BE2C (cell line): ENCODE data around the gene GNAZ. TPM values are rescaled to one million over a fixed set of nuclear protein-coding genes. Genes with fewer than 3 reads are reported as not detected.
"Not testable (repeated sequence)": the region's sequence is repeated elsewhere in the genome, so short reads cannot be mapped to it uniquely, and the experiment has no call there.

Experiments
- DNase-seq: peaks from one replicate; pipeline ENCODE4 v3.0.0-alpha.2; 2020
- H3K27me3 ChIP-seq: fragments of 250-450 bp; sonication (Bioruptor Pico); 2 replicates; pipeline ENCODE4 v1.5.1; 2020; ENCODE audit warnings: mild to moderate bottlenecking
- H3K36me3 ChIP-seq: fragments of 250-450 bp; sonication (Bioruptor Pico); 2 replicates; pipeline ENCODE4 v1.5.1; 2020; ENCODE audit warnings: mild to moderate bottlenecking
- H3K4me1 ChIP-seq: fragments of 250-450 bp; sonication (Bioruptor Pico); 2 replicates; pipeline ENCODE4 v1.5.1; 2020
- H3K4me3 ChIP-seq: 2 replicates; pipeline ENCODE4 v1.5.1; 2011; ENCODE audit warnings: low read depth, low read length
- H3K9me3 ChIP-seq: fragments of 250-450 bp; sonication (Bioruptor Pico); 2 replicates; pipeline ENCODE4 v1.5.1; 2020
- polyA plus RNA-seq: library from polyadenylated mRNA; unstranded; fragments of >200 nt; gene quantifications from one replicate; pipeline ENCODE4 v1.2.1, GENCODE V29; 2012; ENCODE audit warnings: low read depth, missing spikeins; ENCODE audit not compliant: insufficient read length, insufficient read depth
- TF ChIP-seq, protein P1 (sequence below): IDR thresholded peaks from 2 replicates; pipeline ENCODE4 v1.5.1; 2012; ENCODE audit warnings: mild to moderate bottlenecking, low read depth, low read length

The GNAZ gene
- 23.0 TPM for polyA plus RNA-seq

DNA sequence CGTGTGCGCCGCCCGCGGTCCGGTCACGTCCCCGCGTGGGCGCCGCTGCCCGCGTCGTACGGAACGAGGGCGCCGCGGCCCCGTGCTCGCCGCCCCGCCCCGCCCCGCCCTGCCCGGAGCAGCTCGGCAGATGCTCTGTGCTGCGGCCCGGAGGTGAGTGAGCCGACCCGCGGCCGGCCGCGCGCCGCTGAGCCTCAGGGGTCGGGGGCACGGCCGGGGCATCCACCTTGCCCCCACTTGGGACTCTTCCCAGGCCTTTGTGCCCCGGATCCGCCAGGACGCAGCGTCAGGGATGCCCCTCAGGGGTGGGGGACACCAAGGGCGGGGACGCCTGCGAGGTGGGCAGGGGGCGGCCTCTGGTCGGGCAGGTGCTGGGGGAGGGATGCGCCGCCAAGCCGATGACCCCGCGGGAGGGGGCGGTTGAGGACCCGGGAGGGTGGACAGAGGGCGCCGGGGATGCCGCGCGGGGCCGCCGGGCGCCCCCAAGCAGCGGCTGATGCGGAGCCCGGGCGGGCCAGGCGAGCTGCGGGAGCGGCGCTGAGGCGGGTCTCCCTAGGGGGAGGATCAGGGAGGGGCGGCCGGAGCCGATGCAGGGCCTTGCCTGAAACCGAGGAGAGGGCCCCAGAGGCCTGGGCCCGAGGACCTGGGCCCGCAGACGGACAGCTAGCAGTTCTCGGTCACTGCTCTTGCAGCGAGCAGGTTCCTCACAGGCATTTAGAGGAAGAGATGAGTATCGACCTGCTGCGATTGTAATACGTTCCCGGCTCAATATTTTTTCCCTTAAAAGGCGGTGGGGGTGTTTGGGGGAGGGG is at the start of gene GNAZ:
Gene GNAZ, plus strand, starts transcription at position 102 of the 812 bp plus-strand sequence. CDS start 25,177 bp downstream, outside the sequence.
- Histone ChIP-seq H3K4me1 (no peaks in the 10 kb centered on the region), H3K36me3 (no peaks in the 10 kb centered on the region), H3K27me3 (no peaks in the 10 kb centered on the region), H3K9me3 (no peaks in the 10 kb centered on the region), H3K4me3 (peak within 1 kb of the TSS; percentile 88)
- TF ChIP-seq, protein P1, sequence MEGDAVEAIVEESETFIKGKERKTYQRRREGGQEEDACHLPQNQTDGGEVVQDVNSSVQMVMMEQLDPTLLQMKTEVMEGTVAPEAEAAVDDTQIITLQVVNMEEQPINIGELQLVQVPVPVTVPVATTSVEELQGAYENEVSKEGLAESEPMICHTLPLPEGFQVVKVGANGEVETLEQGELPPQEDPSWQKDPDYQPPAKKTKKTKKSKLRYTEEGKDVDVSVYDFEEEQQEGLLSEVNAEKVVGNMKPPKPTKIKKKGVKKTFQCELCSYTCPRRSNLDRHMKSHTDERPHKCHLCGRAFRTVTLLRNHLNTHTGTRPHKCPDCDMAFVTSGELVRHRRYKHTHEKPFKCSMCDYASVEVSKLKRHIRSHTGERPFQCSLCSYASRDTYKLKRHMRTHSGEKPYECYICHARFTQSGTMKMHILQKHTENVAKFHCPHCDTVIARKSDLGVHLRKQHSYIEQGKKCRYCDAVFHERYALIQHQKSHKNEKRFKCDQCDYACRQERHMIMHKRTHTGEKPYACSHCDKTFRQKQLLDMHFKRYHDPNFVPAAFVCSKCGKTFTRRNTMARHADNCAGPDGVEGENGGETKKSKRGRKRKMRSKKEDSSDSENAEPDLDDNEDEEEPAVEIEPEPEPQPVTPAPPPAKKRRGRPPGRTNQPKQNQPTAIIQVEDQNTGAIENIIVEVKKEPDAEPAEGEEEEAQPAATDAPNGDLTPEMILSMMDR, result no peak
- peak; percentile 60 for DNase-seq

DNA sequence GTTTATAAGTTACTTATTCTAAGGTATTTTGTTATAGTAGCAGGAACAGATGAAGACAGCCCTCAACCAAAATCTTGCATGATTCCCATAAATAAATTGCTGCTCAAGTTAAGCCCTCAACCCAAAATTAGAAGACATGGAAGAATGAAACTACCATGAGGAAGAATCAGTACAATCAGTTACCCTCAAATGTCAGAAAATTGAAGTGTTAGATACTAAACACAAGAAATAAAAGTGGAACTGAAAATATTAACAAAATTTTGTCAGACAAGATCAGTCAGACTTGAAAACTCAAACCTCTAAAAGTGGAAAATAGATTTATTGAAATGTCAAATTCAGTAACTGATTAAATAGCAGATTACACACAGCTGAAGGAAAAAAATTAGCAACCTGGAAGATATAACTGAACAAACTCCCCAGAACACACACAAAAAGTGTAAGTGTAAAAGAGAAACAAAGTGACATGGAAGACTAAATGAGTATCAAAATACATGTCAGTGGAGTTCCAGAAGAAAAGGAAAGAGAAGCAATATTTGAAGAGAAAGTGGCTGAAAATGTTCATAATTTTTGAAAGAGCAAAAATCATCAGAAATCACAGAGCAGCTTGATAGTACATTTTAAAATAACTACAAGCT is 49.5 kb upstream of the GNAZ start:
- H3K4me1 ChIP-seq, result no peaks in the 10 kb centered on the region
- H3K27me3 ChIP-seq, result peaks cover 4% of the 10 kb centered on the region; the same call in 1 of the 2 replicates
- no peak overlapping the region for H3K4me3 ChIP-seq
- DNase-seq, result no peak
- no peaks in the 10 kb centered on the region for H3K36me3 ChIP-seq
- H3K9me3 ChIP-seq, result peaks cover 3% of the 10 kb centered on the region; the same call in 1 of the 2 replicates
- TF ChIP-seq, protein P1, result no peak

DNA sequence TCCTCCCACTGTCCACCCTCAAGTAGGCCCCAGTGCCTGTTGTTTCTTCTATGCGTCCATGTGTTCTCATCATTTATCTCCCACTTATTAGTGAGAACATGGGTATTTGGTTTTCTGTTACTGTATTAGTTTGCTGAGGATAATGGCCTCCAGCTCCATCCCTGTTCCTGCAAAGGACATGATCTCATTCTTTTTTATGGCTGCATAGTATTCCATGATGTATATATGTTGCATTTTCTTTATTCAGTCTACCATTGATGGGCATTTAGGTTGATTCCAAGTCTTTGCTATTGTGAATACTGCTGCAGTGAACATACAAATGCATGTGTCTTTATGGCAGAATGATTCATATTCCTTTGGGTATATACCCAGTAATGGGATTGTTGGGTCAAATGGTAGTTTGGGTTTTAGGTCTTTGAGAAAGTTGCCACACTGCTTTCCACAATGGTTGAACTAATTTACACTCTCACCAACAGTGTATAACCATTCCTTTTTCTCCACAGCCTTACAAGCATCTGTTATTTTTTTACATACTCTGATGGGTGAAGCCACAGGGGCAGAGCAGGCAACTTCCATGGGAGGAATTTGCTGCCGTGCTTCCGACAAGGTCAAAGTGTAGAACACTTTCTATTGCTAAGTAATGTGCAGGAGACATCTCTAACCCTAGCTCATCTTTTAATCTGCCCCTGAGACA is 48.5 kb upstream of the GNAZ start:
- H3K27me3 ChIP-seq, H3K4me1 ChIP-seq, H3K36me3 ChIP-seq, H3K9me3 ChIP-seq, DNase-seq, H3K4me3 ChIP-seq: not testable (repeated sequence)

- Histone ChIP-seq H3K9me3 (0 out of 2 replicates have a peak, but pooled peaks cover 3% of the 10 kb centered on the region), H3K36me3 (no peaks in the 10 kb centered on the region), H3K4me1 (no peaks in the 10 kb centered on the region), H3K4me3 (no peak overlapping the region), H3K27me3 (peaks cover 4% of the 10 kb centered on the region; the same call in 1 of the 2 replicates)
- DNase-seq, result no peak
- TF ChIP-seq, protein P1, result no peak
These were observed 47.0 kb upstream of the GNAZ start for GRCh38 chr22:23023294-23023693.

- Histone ChIP-seq H3K27me3 (no peaks in the 10 kb centered on the region), H3K36me3 (no peaks in the 10 kb centered on the region), H3K9me3 (peaks cover under 1% of the 10 kb centered on the region; the same call in 1 of the 2 replicates), H3K4me3 (no peak overlapping the region), H3K4me1 (no peaks in the 10 kb centered on the region)
- TF ChIP-seq, protein P1, result no peak
- DNase-seq, result no peak
These were observed 43.5 kb upstream of the GNAZ start for GRCh38 chr22:23026777-23027176.

DNA sequence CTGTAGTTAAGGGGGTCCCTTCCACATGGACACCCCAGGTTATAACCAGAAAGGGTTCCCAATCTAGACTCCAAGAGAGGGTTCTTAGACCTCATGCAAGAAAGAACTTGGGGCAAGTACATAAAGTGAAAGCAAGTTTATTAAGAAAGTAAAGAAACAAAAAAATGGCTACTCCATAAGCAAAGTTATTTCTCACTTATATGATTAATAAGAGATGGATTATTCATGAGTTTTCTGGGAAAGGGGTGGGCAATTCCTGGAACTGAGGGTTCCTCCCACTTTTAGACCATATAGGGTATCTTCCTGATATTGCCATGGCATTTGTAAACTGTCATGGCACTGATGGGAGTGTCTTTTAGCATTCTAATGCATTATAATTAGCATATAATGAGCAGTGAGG is 42.5 kb upstream of the GNAZ start:
- not testable (repeated sequence) for H3K27me3 ChIP-seq, H3K4me3 ChIP-seq

More for the DNA sequence above, 42.5 kb upstream of the GNAZ start:
- H3K9me3 ChIP-seq, H3K36me3 ChIP-seq, DNase-seq, H3K4me1 ChIP-seq: not testable (repeated sequence)
